HCEC 1CT (cell line): Measurements from ENCODE around the gene CCDC85C.
A peak's percentile ranks its signal among the peaks of the same experiment; 100 is the strongest.

ENCODE experiments used
- DNase-seq: peaks from one replicate; pipeline ENCODE4 v3.0.0-alpha.2; 2017

Gene CCDC85C

DNA sequence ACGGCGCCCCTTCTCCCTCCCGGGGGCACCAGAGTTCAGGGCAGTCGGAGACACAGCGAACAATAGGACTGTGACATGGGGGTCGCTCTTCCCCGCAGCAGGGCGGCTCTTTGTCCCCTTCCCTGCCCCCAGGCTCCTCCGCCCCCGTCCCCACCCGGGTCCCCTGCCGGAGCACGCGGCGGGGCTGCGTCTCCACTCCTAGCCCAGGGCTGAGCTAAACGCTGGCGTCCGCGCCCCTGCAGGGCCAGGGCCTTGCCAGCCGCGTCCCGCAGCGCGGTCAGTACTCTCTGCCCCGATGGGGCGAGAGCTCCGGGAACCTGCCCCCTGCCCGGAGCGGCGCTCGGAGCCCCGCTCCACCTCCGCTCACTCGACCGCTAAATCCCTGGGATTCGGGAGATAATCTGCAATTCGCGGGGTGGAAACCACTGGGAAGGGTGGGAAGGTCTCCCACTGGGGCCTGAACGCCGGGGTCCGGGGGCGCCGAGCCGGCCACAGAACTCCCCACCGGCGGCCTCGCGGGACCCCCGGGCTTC, 825 bp upstream of the CCDC85C start:
- DNase-seq, result peak; percentile 20

GRCh38 chr14:99604278-99604765, 315 bp upstream of the CCDC85C start:
- peak; percentile 87 for DNase-seq

GRCh38 chr14:99602788-99603415, 1.1 kb downstream of the CCDC85C start:
- DNase-seq, result no peak

GRCh38 chr14:99602054-99602787, 1.8 kb downstream of the CCDC85C start:
- no peak for DNase-seq

- DNase-seq, result peak; percentile 14
Observed at GRCh38 chr14:99601361-99601831, 2.6 kb downstream of the CCDC85C start.

- DNase-seq, result no peak
Observed at GRCh38 chr14:99600232-99600888, 3.6 kb downstream of the CCDC85C start.

DNA sequence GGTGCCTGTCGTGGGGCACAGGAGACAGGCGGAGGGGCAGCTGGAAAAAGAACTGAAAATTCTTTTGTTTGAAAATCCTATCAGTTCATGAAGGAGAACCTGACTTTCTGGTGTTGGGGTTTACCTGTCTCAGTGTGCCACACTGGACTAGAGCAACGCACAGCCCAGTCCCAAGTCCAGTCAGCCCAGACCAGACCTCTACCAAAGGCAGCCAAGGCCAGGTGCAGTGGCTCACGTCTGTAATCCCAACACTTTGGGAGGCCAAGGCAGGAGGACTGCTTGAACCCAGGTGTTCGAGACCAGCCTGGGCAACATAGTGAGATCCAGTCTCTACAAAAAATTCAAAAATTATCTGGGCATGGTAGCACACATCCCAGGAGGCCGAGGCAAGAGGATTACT, 4.6 kb downstream of the CCDC85C start:
- no peak for DNase-seq

DNA sequence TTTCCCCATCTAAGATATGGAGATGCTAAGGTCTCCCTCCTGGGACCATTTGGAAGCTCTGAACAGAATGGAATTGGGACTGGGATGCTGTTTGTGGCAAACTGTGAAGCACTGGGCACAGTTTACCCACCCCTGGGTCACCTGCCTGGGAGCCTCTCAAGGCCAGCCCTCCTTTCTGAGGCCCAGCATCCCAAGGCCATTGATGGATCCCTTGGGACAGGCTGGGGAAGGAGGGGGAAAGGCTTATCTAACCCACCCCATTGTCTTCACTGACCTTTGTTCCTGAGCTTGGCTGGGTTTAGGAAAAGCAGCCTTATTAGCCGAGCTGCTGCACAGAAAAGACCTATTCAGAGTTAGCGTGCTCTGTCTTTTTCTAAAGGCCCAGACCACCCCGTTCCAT, 5.2 kb downstream of the CCDC85C start:
- no peak for DNase-seq

DNA sequence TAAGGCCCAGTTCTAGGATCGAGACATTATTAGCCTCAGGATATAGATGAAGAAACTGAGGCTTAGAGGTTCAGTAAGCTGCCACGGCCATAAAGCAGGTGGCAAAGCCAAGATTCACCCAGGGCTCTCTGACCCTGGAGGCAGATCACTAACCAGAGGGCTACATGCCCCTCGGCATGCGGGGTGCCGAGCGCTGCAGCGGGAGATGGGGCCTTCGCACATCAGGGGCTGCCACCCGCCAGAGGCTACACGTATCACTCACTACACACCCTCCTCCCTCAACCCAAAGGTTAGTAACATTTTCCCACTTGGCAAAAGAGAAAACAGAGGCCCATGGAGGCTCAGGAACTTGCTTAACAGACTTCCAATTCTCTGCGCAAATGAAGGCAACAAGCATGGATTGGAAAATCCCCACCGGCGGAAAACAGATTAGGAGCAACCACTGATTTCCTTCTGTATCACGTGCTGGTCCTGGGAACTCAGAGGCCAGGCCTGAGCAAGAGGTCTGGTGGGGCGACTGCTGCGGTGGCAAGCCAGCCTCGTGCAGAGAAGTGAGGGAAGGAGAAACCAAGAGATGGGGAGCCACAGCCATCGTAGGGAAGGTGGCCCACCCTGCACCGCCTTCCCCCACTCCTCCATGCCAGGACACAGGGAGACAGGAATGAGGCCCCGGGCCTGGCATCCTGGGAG, 6.0 kb downstream of the CCDC85C start:
- no peak for DNase-seq

GRCh38 chr14:99596772-99597171, 7.2 kb downstream of the CCDC85C start:
- no peak for DNase-seq

DNA sequence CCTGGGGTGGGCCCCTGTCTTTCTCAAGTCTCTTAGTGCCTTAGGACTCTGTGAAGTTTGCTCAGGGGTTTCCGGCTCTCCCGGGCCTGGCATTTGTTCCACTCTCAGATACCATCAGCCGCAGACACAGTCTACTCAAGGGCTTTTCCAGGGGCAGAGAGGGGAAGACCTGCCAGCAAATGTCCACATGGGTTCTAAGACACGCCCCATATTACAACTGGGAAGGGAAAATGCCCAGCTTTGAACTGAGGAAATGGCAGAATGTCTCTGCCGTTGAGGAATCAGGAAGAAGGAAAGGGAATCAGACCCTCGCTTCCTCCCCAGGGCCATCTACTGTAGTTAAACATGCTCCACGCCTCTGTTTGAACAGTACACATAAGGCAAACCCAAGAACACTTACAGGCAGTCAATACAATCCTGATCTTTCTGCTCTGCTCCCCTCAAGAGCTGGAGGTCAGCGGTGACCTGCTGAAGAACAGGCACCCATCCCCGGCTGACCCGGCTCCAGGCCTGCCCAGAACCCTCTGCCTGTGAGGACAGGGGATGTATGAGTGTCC, 7.9 kb downstream of the CCDC85C start:
- no peak for DNase-seq

DNA sequence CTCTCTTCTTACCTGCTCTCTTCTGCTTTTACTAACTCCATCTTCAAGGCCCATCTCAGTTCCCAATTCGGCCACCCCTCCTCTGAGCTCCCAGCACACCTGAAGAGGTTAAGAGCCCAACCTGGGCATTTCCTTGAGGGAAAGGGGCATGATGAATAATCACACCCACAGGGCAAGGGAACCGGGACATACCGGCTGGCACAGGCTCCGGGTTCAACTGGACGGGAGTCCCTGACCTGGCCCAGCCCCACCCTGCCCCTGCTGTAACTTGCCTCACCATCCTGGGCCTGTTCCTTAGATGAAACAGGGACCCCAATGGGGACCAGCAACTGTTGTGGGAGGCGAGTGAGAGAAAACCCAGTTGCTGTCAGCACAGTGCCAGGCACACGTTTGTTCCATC, 8.5 kb downstream of the CCDC85C start:
- no peak for DNase-seq

- DNase-seq, result no peak
Observed at GRCh38 chr14:99595034-99595433, 9.0 kb downstream of the CCDC85C start.

- DNase-seq, result no peak
Observed at GRCh38 chr14:99593971-99594841, 9.8 kb downstream of the CCDC85C start.

DNA sequence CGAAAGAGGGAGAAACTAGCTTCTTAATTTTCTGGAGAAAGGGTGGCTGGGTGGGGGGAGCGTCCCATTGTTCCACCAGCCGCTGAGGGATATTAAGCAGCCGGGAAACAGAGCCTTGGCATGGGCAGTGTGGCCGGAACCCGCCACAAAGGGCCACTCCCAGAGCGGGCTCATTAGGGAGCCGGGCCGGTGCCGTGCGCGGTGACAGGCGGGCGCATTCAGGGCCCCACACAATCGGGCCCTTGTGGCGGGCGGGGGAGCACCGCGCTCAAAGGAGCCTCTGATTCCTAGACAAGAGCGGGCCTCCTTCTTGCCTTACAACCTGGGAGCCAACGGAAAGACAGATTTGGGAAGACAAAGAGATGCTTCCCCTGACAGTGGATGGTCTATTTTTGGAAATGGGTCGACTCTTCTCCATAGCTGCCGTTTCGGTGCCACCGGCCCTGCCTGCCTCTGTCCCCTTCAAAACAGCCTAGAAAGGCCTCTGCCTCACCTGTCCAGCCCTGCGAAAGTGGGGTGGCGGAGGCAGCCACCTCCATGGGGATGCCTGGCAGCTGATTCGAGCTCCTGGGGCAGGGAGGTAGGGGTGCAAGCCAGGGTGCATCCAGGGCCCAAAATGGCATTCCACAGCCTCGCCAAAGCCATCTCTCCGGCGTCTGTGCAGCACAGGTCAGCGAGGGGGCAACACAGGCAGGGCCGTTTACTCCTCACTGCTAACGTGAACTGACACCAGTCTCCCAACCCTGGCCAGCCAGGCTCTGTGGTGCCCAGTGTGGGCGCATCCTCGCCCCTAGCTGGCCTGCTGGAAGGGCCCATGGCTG, 10.9 kb downstream of the CCDC85C start:
- DNase-seq, result no peak

DNA sequence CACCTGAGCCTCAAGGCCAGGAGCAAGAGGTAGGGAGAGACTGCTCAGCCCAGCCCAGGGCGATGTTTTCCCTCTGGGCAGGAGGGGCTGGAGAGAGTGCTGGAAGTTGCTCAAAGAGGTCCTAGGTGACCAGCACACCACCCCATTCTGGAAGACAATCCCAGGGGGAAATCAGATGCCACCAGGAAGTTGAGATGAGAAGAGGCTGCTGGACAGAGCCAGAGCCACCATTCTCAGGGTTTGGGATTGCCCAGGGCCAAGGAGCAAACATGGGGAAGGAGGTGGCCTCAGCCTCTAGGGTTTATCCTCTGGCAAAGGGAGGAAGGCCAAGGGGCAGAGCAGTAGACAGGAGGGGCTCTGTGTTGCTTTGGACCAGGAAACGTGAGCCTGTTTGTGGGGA, 11.6 kb downstream of the CCDC85C start:
- DNase-seq, result no peak

GRCh38 chr14:99590746-99591555, 13.1 kb downstream of the CCDC85C start:
- DNase-seq, result peak; percentile 41

GRCh38 chr14:99589651-99590530, 14.1 kb downstream of the CCDC85C start:
- no peak for DNase-seq

DNA sequence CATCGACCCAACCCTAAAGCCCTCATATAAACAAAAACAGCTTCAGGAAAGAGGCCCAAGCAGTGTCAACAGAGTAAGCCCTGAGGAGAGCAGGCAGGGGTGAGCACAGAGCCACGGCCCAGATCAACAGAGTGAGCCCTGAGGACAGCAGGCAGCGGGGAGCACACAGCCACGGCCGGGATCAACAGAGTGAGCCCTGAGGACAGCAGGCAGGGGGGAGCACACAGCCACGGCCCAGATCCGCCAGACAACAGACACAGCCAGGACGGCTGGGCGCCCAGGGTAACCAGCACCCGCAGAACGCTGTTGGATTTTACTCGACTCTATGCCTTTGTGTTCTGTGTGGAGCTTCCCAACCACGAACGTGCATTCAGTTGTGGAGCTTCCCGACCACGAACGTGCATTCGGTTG, 15.0 kb downstream of the CCDC85C start:
- DNase-seq, result no peak
